Loucy (cell line): ENCODE data around the gene MAT2A.

ENCODE experiments used
- H2AFZ ChIP-seq: fragments of 200-600 bp; sonication (generic); 2 replicates; pipeline ENCODE4 v1.6.0; 2016; ENCODE audit warnings: antibody characterized with exemption, mild to moderate bottlenecking, low read length, moderate library complexity
- H3F3A ChIP-seq: fragments of 200-600 bp; 2 replicates; pipeline ENCODE4 v1.6.0; 2016; ENCODE audit warnings: antibody characterized with exemption, low read depth, mild to moderate bottlenecking
- H3K27me3 ChIP-seq: fragments of 200-600 bp; sonication (generic); 2 replicates; pipeline ENCODE4 v1.6.1; 2014; ENCODE audit warnings: low read length, mild to moderate bottlenecking; ENCODE audit not compliant: insufficient read depth, poor library complexity, severe bottlenecking
- H3K36me3 ChIP-seq: fragments of 200-600 bp; sonication (generic); 2 replicates; pipeline ENCODE4 v1.6.1; 2016; ENCODE audit warnings: low read length; ENCODE audit not compliant: insufficient read depth
- H3K4me1 ChIP-seq: fragments of 200-600 bp; sonication (generic); 2 replicates; pipeline ENCODE4 v1.5.1; 2014; ENCODE audit warnings: low read length, mild to moderate bottlenecking; ENCODE audit not compliant: insufficient read depth, poor library complexity, severe bottlenecking
- H3K4me2 ChIP-seq: fragments of 200-600 bp; sonication (generic); 2 replicates; pipeline ENCODE4 v1.6.0; 2014; ENCODE audit warnings: antibody characterized with exemption, low read length, low read depth, mild to moderate bottlenecking; ENCODE audit not compliant: poor library complexity, severe bottlenecking
- H3K4me3 ChIP-seq: fragments of 200-600 bp; sonication (generic); 2 replicates; pipeline ENCODE4 v1.5.1; 2014; ENCODE audit warnings: low read length, mild to moderate bottlenecking, mixed read lengths; ENCODE audit not compliant: poor library complexity, severe bottlenecking
- H3K79me2 ChIP-seq: fragments of 200-600 bp; sonication (generic); 2 replicates; pipeline ENCODE4 v1.6.1; 2014; ENCODE audit warnings: low read length; ENCODE audit not compliant: insufficient read depth
- H3K9ac ChIP-seq: fragments of 200-600 bp; sonication (generic); 2 replicates; pipeline ENCODE4 v1.6.0; 2014; ENCODE audit warnings: mild to moderate bottlenecking, low read depth, low read length, moderate library complexity; ENCODE audit not compliant: poor library complexity, severe bottlenecking
- H3K9me2 ChIP-seq: fragments of 200-600 bp; sonication (generic); replicated peaks from 2 replicates; pipeline ENCODE4 v1.6.1; 2016; ENCODE audit warnings: low read depth, low read length, mixed read lengths
- H3K9me3 ChIP-seq: fragments of 200-600 bp; sonication (generic); 2 replicates; pipeline ENCODE4 v1.6.1; 2014; ENCODE audit warnings: mild to moderate bottlenecking, antibody characterized with exemption, low read length, low read depth; ENCODE audit not compliant: insufficient read depth
- H4K20me1 ChIP-seq: fragments of 200-600 bp; sonication (generic); 2 replicates; pipeline ENCODE4 v1.6.0; 2014; ENCODE audit warnings: antibody characterized with exemption, low read length, mild to moderate bottlenecking; ENCODE audit not compliant: insufficient read depth, poor library complexity, severe bottlenecking
- CTCF ChIP-seq: fragments of 200-600 bp; sonication (generic); conservative IDR thresholded peaks from 2 replicates; pipeline ENCODE4 v1.5.1; 2014; ENCODE audit warnings: mild to moderate bottlenecking, antibody characterized with exemption, low read length
- EZH2phosphoT487 ChIP-seq: fragments of 200-600 bp; IDR thresholded peaks from 2 replicates; pipeline ENCODE4 v1.6.1; 2018; ENCODE audit warnings: antibody characterized with exemption, mild to moderate bottlenecking, moderate library complexity, borderline replicate concordance

MAT2A gene

GRCh38 chr2:85593023-85593422 lies 54.1 kb downstream of the MAT2A start:
- H3F3A ChIP-seq, result 0 out of 2 replicates have a peak, but pooled peaks cover under 1% of the 10 kb centered on the region
- H3K4me1 ChIP-seq, result peaks cover 54% of the 10 kb centered on the region
- no peak overlapping the region for H2AFZ ChIP-seq
- no peaks in the 10 kb centered on the region for H3K9me2 ChIP-seq
- H3K9ac ChIP-seq, result no peak overlapping the region
- peaks cover 18% of the 10 kb centered on the region for H4K20me1 ChIP-seq
- H3K9me3 ChIP-seq, result no peaks in the 10 kb centered on the region
- no peak overlapping the region for H3K4me2 ChIP-seq
- no peaks in the 10 kb centered on the region; the same call in 1 of the 2 replicates for H3K36me3 ChIP-seq
- no peak overlapping the region for H3K4me3 ChIP-seq
- H3K27me3 ChIP-seq, result no peaks in the 10 kb centered on the region
- H3K79me2 ChIP-seq, result peaks cover 62% of the 10 kb centered on the region
- no peak for TF ChIP-seq EZH2phosphoT487
- no peak for TF ChIP-seq CTCF
